HAP-1 (cell line): ENCODE data around the gene CCT7.

Source experiments
- DNase-seq, 2 experiments: peaks; one replicate each; pipeline ENCODE4 v3.0.0-alpha.2; 2016 to 2020; ENCODE audit warnings: low spot score in 2 of 2
- H3K27me3 ChIP-seq: fragments of 250-450 bp; sonication (Bioruptor Pico); 2 replicates; pipeline ENCODE4 v1.5.1; 2020; ENCODE audit warnings: low read depth, mild to moderate bottlenecking, moderate library complexity
- H3K36me3 ChIP-seq: fragments of 250-450 bp; sonication (Bioruptor Pico); replicated peaks from 2 replicates; pipeline ENCODE4 v1.5.1; 2020; ENCODE audit warnings: mild to moderate bottlenecking
- H3K4me1 ChIP-seq: fragments of 250-450 bp; sonication (Bioruptor Pico); 2 replicates; pipeline ENCODE4 v1.5.1; 2020; ENCODE audit warnings: mild to moderate bottlenecking
- H3K4me3 ChIP-seq: fragments of 250-450 bp; sonication (Bioruptor Pico); 2 replicates; pipeline ENCODE4 v1.5.1; 2020; ENCODE audit warnings: mild to moderate bottlenecking, moderate library complexity
- H3K9me3 ChIP-seq: fragments of 250-450 bp; sonication (Bioruptor Pico); 2 replicates; pipeline ENCODE4 v1.5.1; 2020; ENCODE audit warnings: mild to moderate bottlenecking, moderate library complexity
- in situ Hi-C: fragments of 300-500 bp; cut with MboI; formaldehyde crosslinking; loops from 3 replicates; pipeline ENCODE4 v1.14.3; 2020; ENCODE audit warnings: low sequenced_read_pairs, inconsistent platforms, mixed read lengths

Gene CCT7

DNA sequence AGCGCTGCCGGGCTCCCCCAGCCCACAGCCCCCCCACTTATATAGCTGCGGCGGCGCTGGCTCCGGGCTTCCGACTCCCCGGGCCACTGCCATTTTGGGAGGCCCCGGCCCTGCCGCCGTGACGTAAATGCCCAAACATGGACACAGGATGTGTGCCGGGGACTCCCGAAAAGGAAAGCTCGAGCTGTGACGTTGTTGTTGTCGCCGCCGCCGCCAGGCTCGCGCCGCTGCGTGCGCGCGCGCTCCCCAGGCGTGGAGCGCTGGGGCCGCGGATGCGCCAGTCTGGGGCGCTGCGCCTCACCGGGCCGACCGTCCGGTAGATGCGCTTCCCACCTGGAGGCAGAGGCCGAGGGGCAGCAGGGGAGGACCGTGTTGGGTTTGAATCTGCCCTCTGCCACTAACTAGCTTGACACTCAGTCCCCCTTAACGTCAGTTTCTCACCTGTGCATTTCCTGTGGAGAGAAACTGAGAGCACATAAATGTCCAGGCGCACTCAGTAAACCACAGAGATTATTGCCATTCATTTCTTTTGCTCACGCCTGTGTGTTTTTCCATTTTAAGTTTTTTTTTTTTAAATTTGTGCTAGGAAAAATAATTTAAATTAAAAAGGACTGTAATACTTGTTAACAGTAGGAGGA is 59.5 kb downstream of the CCT7 start, which contains the start of gene EGR4:
Gene EGR4, minus strand, starts transcription at position 15 of the 638 bp plus-strand sequence. CDS start 231 bp downstream, outside the sequence.
- no peaks in the 10 kb centered on the region for H3K9me3 ChIP-seq
- H3K4me1 ChIP-seq: no peaks in the 10 kb centered on the region
- H3K27me3 ChIP-seq: peaks cover 58% of the 10 kb centered on the region
- H3K4me3 ChIP-seq: peak within 1 kb of the TSS; percentile 27
- in situ Hi-C loops: no loop called here
- peak; percentile 61 to 74 for DNase-seq
- no peaks in the 10 kb centered on the region for H3K36me3 ChIP-seq

DNA sequence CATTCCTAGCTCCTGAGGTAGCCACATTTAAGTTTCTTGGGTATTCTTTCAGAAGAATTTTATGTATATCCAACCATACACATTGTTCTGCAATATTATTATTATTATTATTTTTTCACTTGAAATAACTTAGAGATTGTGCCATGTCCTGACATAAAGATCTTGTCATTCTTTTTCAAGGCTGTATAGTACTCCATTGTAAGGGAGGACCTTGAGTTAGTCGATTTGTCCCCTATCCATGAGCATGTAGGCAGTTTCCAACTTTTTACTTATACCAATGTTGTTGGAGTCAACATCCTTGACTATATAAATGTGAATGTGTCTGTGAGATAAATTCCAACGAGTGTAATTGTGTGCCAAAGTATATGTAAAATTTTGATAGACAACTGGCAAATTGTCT is 60.1 kb downstream of the CCT7 start:
- Histone ChIP-seq H3K36me3 (no peaks in the 10 kb centered on the region), H3K9me3 (no peaks in the 10 kb centered on the region), H3K4me3 (no peak overlapping the region), H3K27me3 (peaks cover 58% of the 10 kb centered on the region), H3K4me1 (no peaks in the 10 kb centered on the region)
- no peak for DNase-seq
- in situ Hi-C loops: no loop called here

DNA sequence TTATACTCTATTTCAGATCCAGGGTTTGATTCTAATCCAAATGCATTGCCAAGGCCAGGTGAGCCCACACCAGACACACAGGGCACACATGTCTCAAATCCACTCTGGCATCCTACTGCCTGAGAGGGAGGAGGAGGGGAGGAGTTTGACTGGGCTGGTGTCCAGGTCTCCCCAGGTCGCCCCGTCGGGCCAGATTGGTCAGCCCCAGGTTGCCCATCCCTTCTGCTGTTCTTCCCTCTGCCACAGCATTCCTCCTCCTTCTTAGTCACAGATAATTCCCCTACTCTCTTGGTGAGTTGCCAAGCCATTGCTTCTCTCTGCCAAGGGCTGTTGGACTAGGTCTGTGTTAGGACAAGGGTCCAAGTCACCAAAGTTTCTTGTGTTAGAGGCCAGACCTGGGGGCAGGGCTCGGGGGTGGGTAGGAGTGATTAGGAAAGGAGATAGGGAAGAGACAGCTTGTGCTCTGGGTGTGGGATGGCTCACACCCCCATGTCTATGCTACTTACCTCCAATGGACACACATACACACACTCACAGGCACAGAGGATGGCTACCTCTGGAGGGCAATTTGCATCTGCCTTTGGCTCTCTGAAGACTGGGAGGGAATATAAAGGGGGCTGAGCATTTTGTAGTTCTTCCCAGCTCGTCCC is 61.8 kb downstream of the CCT7 start:
- H3K4me3 ChIP-seq: no peak overlapping the region
- in situ Hi-C loops: no loop called here
- H3K36me3 ChIP-seq: no peaks in the 10 kb centered on the region
- H3K4me1 ChIP-seq: no peaks in the 10 kb centered on the region
- DNase-seq: no peak
- no peaks in the 10 kb centered on the region for H3K9me3 ChIP-seq
- H3K27me3 ChIP-seq: peaks cover 47% of the 10 kb centered on the region

DNA sequence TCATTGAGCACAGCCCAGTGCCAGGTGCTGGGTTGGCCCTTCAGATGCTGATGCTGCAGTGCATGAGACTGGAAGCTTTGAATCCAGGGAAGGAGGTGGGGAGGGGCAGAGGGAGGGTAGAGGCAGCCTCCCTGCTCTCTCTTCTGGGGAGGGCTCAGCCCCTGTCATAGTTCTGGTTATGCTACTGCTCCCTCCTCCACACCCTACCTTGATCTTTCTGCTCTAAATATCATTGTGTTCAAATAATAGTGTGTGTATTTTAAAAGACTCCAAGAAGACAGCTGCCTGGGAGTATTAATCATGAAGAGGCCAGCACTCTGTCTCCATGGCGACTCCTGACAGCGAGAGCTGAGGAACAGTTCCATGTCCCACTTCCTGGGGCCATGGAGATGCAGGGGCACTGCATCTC is 63.0 kb downstream of the CCT7 start:
- Histone ChIP-seq H3K27me3 (peaks cover 38% of the 10 kb centered on the region), H3K9me3 (no peaks in the 10 kb centered on the region), H3K4me1 (no peaks in the 10 kb centered on the region), H3K4me3 (no peak overlapping the region), H3K36me3 (no peaks in the 10 kb centered on the region)
- in situ Hi-C loops: no loop called here
- no peak for DNase-seq

DNA sequence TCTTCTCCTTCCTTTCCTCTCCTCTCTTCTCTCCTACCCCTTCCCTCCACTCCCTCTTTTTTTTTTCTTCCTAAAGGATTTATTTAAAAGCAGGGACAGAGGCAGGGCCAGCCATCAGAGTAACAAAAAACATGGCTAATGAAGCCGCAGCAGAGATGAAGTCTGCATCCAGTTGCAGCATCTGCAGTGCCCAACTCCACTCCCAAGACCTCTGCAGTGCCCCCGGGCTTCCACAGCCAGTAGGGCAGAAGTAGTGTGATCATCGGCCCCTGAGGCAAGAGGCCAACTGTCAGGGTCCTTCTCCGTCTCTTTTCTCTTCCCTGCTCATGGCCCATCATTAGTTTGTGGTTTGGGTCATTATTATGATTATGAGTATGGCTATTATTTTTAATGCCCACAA is 63.5 kb downstream of the CCT7 start:
- no peaks in the 10 kb centered on the region for H3K4me1 ChIP-seq
- in situ Hi-C loops: no loop called here
- no peak overlapping the region for H3K4me3 ChIP-seq
- H3K27me3 ChIP-seq: peaks cover 34% of the 10 kb centered on the region
- DNase-seq: no peak
- H3K9me3 ChIP-seq: no peaks in the 10 kb centered on the region
- H3K36me3 ChIP-seq: no peaks in the 10 kb centered on the region

DNA sequence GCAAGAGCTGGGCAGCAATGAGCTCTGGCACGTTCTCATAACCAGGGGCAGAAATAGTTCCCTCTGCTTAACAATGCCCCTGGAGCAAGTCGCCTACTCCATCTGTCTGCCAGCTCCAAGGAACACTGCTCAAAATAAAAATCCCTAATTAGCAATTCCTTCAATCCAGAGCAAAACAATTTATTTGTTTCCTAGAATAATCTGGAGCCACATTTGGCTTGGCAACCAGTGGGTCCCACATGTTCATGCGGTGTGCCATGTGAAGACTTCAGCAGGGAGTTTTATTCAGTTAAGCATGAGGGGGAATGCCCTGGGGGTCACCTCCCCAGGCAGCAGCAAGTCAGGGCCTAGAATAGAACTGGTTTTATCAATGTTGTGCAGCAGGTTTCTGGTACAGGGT is 66.8 kb downstream of the CCT7 start:
- in situ Hi-C loops: no loop called here

DNA sequence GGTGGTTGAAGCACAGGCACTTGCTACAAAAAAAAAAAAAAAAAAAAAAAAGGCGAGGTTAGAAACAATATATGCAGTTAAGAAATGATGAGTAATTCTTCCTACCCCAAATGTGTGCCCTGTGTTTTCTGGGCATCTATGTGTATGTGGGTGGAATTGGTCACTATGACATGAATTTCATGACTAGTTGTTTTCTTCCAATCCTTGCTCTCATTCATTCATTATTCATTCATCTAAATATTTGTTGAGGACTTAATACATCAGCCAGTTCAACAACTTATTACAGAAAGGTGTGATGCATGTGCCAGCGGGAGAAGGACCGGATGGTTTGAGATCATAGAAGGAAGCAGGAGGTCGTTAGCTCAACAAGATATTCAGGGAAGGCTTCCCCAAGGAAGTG is 67.5 kb downstream of the CCT7 start:
- H3K4me1 ChIP-seq: no peaks in the 10 kb centered on the region
- no peak for DNase-seq
- no peaks in the 10 kb centered on the region for H3K9me3 ChIP-seq
- H3K36me3 ChIP-seq: no peaks in the 10 kb centered on the region
- H3K4me3 ChIP-seq: no peak overlapping the region
- H3K27me3 ChIP-seq: peaks cover 15% of the 10 kb centered on the region
- in situ Hi-C loops: no loop called here

More for the DNA sequence above, 66.8 kb downstream of the CCT7 start:
- no peaks in the 10 kb centered on the region for H3K9me3 ChIP-seq
- DNase-seq: no peak
- no peaks in the 10 kb centered on the region for H3K36me3 ChIP-seq
- no peaks in the 10 kb centered on the region for H3K4me1 ChIP-seq
- peaks cover 18% of the 10 kb centered on the region; the same call in 1 of the 2 replicates for H3K27me3 ChIP-seq
- H3K4me3 ChIP-seq: no peak overlapping the region
